Measurements from ENCODE around the gene RTL1.

The RTL1 gene

GRCh38 chr14:100882026-100882967 is 21.2 kb downstream of the RTL1 start:
- Histone ChIP-seq H3K4me1 (ENCODE audit: control insufficient read depth, insufficient read depth, low read length, poor library complexity, severe bottlenecking) (no peaks in the 10 kb centered on the region), H3K27me3 (replicated peaks; ENCODE audit: control insufficient read depth, insufficient read depth, low read length, poor library complexity, severe bottlenecking) (no peaks in the 10 kb centered on the region), H3K36me3 (ENCODE audit: control insufficient read depth, insufficient read depth, low read length) (no peaks in the 10 kb centered on the region), H3K9me3 (ENCODE audit: control insufficient read depth, low read length) (no peaks in the 10 kb centered on the region), H3K27ac (ENCODE audit: insufficient read depth, low read length, poor library complexity, severe bottlenecking) (no peak overlapping the region), H3K4me3 (ENCODE audit: insufficient read depth, low read depth, low read length, poor library complexity, severe bottlenecking) (no peak overlapping the region)
- no peak for DNase-seq

DNA sequence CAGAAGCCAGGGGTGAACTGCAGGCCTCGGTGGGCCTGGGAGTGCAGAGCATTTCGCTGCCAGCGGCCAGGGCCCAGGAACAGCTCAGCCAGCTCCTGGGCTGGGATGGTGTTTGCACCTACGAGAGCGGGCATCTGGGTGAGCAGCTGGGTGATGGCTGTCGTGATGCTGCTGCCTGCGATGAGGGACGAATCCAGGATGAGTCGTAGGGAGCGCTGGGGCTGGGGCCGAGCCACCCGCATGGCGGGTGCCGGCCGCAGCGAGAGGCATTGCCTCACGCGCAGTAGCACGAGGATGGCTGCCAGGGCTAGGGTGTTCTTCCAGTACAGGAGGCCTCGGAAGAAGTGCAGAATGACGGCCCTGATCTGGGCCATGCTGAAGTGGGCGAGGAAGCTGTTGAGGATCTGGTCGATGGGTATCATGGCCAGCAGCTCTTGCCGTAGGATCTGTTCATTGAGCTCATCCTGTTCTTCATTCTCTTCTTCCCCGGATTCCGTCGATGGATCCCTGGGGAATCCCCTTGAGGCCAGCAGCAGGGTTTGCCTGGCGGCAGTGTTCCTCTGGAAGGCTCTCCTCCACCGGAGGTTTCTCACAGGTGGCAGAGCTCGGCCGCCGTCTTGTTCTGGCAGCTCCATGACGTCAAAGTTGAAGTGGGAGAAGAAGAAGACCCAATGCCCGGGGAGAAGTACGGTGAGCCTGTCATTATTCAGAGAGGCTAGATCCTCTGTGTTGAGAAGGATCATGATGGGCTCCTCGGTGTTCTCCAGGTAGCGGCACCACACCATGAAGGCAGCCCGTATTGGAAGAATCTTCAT is 22.1 kb downstream of the RTL1 start:
- no peaks in the 10 kb centered on the region for H3K27me3 ChIP-seq (replicated peaks; ENCODE audit: control insufficient read depth, insufficient read depth, low read length, poor library complexity, severe bottlenecking)
- H3K27ac ChIP-seq (ENCODE audit: insufficient read depth, low read length, poor library complexity, severe bottlenecking) = no peak overlapping the region
- H3K4me1 ChIP-seq (ENCODE audit: control insufficient read depth, insufficient read depth, low read length, poor library complexity, severe bottlenecking) = no peaks in the 10 kb centered on the region
- no peaks in the 10 kb centered on the region for H3K9me3 ChIP-seq (ENCODE audit: control insufficient read depth, low read length)
- no peaks in the 10 kb centered on the region for H3K36me3 ChIP-seq (ENCODE audit: control insufficient read depth, insufficient read depth, low read length)
- no peak overlapping the region for H3K4me3 ChIP-seq (ENCODE audit: insufficient read depth, low read depth, low read length, poor library complexity, severe bottlenecking)
- DNase-seq = no peak

- Histone ChIP-seq H3K36me3 (ENCODE audit: control insufficient read depth, insufficient read depth, low read length) (no peaks in the 10 kb centered on the region), H3K27me3 (replicated peaks; ENCODE audit: control insufficient read depth, insufficient read depth, low read length, poor library complexity, severe bottlenecking) (no peaks in the 10 kb centered on the region), H3K27ac (ENCODE audit: insufficient read depth, low read length, poor library complexity, severe bottlenecking) (no peak overlapping the region), H3K4me3 (ENCODE audit: insufficient read depth, low read depth, low read length, poor library complexity, severe bottlenecking) (no peak overlapping the region), H3K9me3 (ENCODE audit: control insufficient read depth, low read length) (no peaks in the 10 kb centered on the region), H3K4me1 (ENCODE audit: control insufficient read depth, insufficient read depth, low read length, poor library complexity, severe bottlenecking) (no peaks in the 10 kb centered on the region)
- no peak for DNase-seq
These were observed 23.0 kb downstream of the RTL1 start for GRCh38 chr14:100880271-100881101.

GRCh38 chr14:100879782-100880181 is 23.7 kb downstream of the RTL1 start:
- H3K36me3 ChIP-seq (ENCODE audit: control insufficient read depth, insufficient read depth, low read length) = no peaks in the 10 kb centered on the region
- H3K27ac ChIP-seq (ENCODE audit: insufficient read depth, low read length, poor library complexity, severe bottlenecking) = no peak overlapping the region
- H3K27me3 ChIP-seq (replicated peaks; ENCODE audit: control insufficient read depth, insufficient read depth, low read length, poor library complexity, severe bottlenecking) = no peaks in the 10 kb centered on the region
- no peaks in the 10 kb centered on the region for H3K9me3 ChIP-seq (ENCODE audit: control insufficient read depth, low read length)
- H3K4me3 ChIP-seq (ENCODE audit: insufficient read depth, low read depth, low read length, poor library complexity, severe bottlenecking) = no peak overlapping the region
- no peak for DNase-seq
- H3K4me1 ChIP-seq (ENCODE audit: control insufficient read depth, insufficient read depth, low read length, poor library complexity, severe bottlenecking) = no peaks in the 10 kb centered on the region

GRCh38 chr14:100879194-100879593 is 24.3 kb downstream of the RTL1 start:
- H3K27me3 ChIP-seq (replicated peaks; ENCODE audit: control insufficient read depth, insufficient read depth, low read length, poor library complexity, severe bottlenecking) = no peaks in the 10 kb centered on the region

GRCh38 chr14:100878271-100879146 is 25.0 kb downstream of the RTL1 start:
- Histone ChIP-seq H3K9me3 (ENCODE audit: control insufficient read depth, low read length) (no peaks in the 10 kb centered on the region), H3K4me3 (ENCODE audit: insufficient read depth, low read depth, low read length, poor library complexity, severe bottlenecking) (no peak overlapping the region), H3K4me1 (ENCODE audit: control insufficient read depth, insufficient read depth, low read length, poor library complexity, severe bottlenecking) (no peaks in the 10 kb centered on the region), H3K36me3 (ENCODE audit: control insufficient read depth, insufficient read depth, low read length) (no peaks in the 10 kb centered on the region), H3K27me3 (replicated peaks; ENCODE audit: control insufficient read depth, insufficient read depth, low read length, poor library complexity, severe bottlenecking) (no peaks in the 10 kb centered on the region), H3K27ac (ENCODE audit: insufficient read depth, low read length, poor library complexity, severe bottlenecking) (no peak overlapping the region)
- no peak for DNase-seq

More at GRCh38 chr14:100879194-100879593, 24.3 kb downstream of the RTL1 start:
- Histone ChIP-seq H3K36me3 (ENCODE audit: control insufficient read depth, insufficient read depth, low read length) (no peaks in the 10 kb centered on the region), H3K4me1 (ENCODE audit: control insufficient read depth, insufficient read depth, low read length, poor library complexity, severe bottlenecking) (no peaks in the 10 kb centered on the region), H3K27ac (ENCODE audit: insufficient read depth, low read length, poor library complexity, severe bottlenecking) (no peak overlapping the region), H3K9me3 (ENCODE audit: control insufficient read depth, low read length) (no peaks in the 10 kb centered on the region), H3K4me3 (ENCODE audit: insufficient read depth, low read depth, low read length, poor library complexity, severe bottlenecking) (no peak overlapping the region)
- no peak for DNase-seq

- Histone ChIP-seq H3K27ac (ENCODE audit: insufficient read depth, low read length, poor library complexity, severe bottlenecking) (no peak overlapping the region), H3K4me3 (ENCODE audit: insufficient read depth, low read depth, low read length, poor library complexity, severe bottlenecking) (no peak overlapping the region), H3K4me1 (ENCODE audit: control insufficient read depth, insufficient read depth, low read length, poor library complexity, severe bottlenecking) (no peaks in the 10 kb centered on the region), H3K36me3 (ENCODE audit: control insufficient read depth, insufficient read depth, low read length) (no peaks in the 10 kb centered on the region), H3K9me3 (ENCODE audit: control insufficient read depth, low read length) (no peaks in the 10 kb centered on the region), H3K27me3 (replicated peaks; ENCODE audit: control insufficient read depth, insufficient read depth, low read length, poor library complexity, severe bottlenecking) (no peaks in the 10 kb centered on the region)
- no peak for DNase-seq
These were observed 27.5 kb downstream of the RTL1 start for GRCh38 chr14:100875861-100876590.

DNA sequence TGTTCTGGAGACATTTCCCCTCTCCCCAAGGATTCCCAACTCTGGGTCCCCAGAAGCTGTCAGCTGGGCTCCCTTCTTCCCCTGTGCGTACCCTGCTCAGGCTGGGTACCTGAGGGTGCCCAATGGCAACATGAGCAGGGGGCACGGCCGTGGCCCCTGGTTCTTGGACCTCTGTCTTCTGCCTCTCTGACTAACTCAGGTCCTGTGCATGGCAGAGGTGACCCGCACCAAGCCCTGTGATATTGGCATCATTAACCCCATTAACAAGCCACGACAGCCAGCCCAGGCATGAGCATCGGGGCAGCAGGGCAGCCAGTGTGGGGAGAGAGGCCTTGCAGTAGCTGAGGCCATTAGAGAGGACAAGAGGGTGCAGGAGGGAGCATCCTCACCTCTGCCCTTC is 28.4 kb downstream of the RTL1 start:
- no peak for DNase-seq
- Histone ChIP-seq H3K4me3 (ENCODE audit: insufficient read depth, low read depth, low read length, poor library complexity, severe bottlenecking) (no peak overlapping the region), H3K4me1 (ENCODE audit: control insufficient read depth, insufficient read depth, low read length, poor library complexity, severe bottlenecking) (no peaks in the 10 kb centered on the region)

More for the DNA sequence above, 28.4 kb downstream of the RTL1 start:
- no peaks in the 10 kb centered on the region for H3K9me3 ChIP-seq (ENCODE audit: control insufficient read depth, low read length)
- no peak overlapping the region for H3K27ac ChIP-seq (ENCODE audit: insufficient read depth, low read length, poor library complexity, severe bottlenecking)
- H3K27me3 ChIP-seq (replicated peaks; ENCODE audit: control insufficient read depth, insufficient read depth, low read length, poor library complexity, severe bottlenecking) = no peaks in the 10 kb centered on the region
- H3K36me3 ChIP-seq (ENCODE audit: control insufficient read depth, insufficient read depth, low read length) = no peaks in the 10 kb centered on the region

All from effector memory CD4-positive, alpha-beta T cell (primary cell).